HepG2 (cell line): ENCODE data around the gene ZNF582. TPM values are rescaled to one million over a fixed set of nuclear protein-coding genes. Genes with fewer than 3 reads are reported as not detected.

ENCODE experiments used
- ASH2L ChIP-seq: fragments of 300-600, 200-600 bp; sonication (generic); IDR thresholded peaks from 2 replicates; pipeline ENCODE4 v1.7.0; 2017; ENCODE audit warnings: low read depth, mild to moderate bottlenecking, moderate library complexity, mixed read lengths, low read length; ENCODE audit not compliant: insufficient read length
- CHD2 ChIP-seq: IDR thresholded peaks from 2 replicates; pipeline ENCODE4 v1.6.1; 2011; ENCODE audit warnings: low read depth, low read length, improper control_type of control experiment
- ELF1 ChIP-seq: sonication (generic); formaldehyde crosslinking; IDR thresholded peaks from 2 replicates; pipeline ENCODE4 v1.4.0; 2020; ENCODE audit warnings: missing genetic modification reagents
- GABPB1 ChIP-seq: IDR thresholded peaks from 2 replicates; pipeline ENCODE4 v1.6.1; 2016; ENCODE audit warnings: mild to moderate bottlenecking, missing genetic modification reagents, moderate library complexity, missing compliant biosample characterization
- HIVEP1 ChIP-seq: sonication (generic); formaldehyde crosslinking; IDR thresholded peaks from 2 replicates; pipeline ENCODE4 v1.4.0; 2020; ENCODE audit warnings: mild to moderate bottlenecking, missing genetic modification reagents
- HNRNPLL ChIP-seq: fragments of 200-400 bp; formaldehyde crosslinking; IDR thresholded peaks from 2 replicates; pipeline ENCODE4 v1.6.1; 2017; ENCODE audit warnings: mild to moderate bottlenecking, low read depth, low read length; ENCODE audit not compliant: poor library complexity, severe bottlenecking
- KLF13 ChIP-seq: sonication (generic); formaldehyde crosslinking; IDR thresholded peaks from 2 replicates; pipeline ENCODE4 v1.4.0; 2020; ENCODE audit warnings: mild to moderate bottlenecking, missing genetic modification reagents
- MED13 ChIP-seq: sonication (generic); formaldehyde crosslinking; IDR thresholded peaks from 2 replicates; pipeline ENCODE4 v1.5.0; 2020; ENCODE audit warnings: missing genetic modification reagents
- POGZ ChIP-seq: sonication (generic); formaldehyde crosslinking; IDR thresholded peaks from 2 replicates; pipeline ENCODE4 v1.4.0; 2020; ENCODE audit warnings: mild to moderate bottlenecking, missing genetic modification reagents
- PRPF4 ChIP-seq: fragments of 200-400 bp; formaldehyde crosslinking; IDR thresholded peaks from 2 replicates; pipeline ENCODE4 v1.6.1; 2016; ENCODE audit warnings: low read length, low read depth; ENCODE audit not compliant: poor library complexity, severe bottlenecking
- RAD21 ChIP-seq: fragments of 450-650 bp; formaldehyde crosslinking; IDR thresholded peaks from 2 replicates; pipeline ENCODE4 v1.5.0; 2020; ENCODE audit warnings: mild to moderate bottlenecking
- RXRA ChIP-seq: sonication (generic); formaldehyde crosslinking; IDR thresholded peaks from 2 replicates; pipeline ENCODE4 v1.5.1; 2020; ENCODE audit warnings: missing genetic modification reagents
- SRF ChIP-seq: IDR thresholded peaks from 2 replicates; pipeline ENCODE4 v1.6.1; 2011; ENCODE audit warnings: mild to moderate bottlenecking, low read depth, low read length, moderate library complexity
- SRSF1 ChIP-seq: fragments of 200-400 bp; formaldehyde crosslinking; optimal IDR thresholded peaks from 2 replicates; pipeline ENCODE3; 2017; ENCODE audit warnings: mild to moderate bottlenecking, low read depth, low read length, moderate library complexity
- ZMYM4 ChIP-seq: sonication (generic); formaldehyde crosslinking; IDR thresholded peaks from 2 replicates; pipeline ENCODE4 v1.8.1; 2023; ENCODE audit warnings: mild to moderate bottlenecking, missing genetic modification reagents
- ZNF251 ChIP-seq: sonication (generic); formaldehyde crosslinking; IDR thresholded peaks from 2 replicates; pipeline ENCODE4 v1.9.0; 2021; ENCODE audit warnings: mild to moderate bottlenecking, missing genetic modification reagents
- ZNF567 ChIP-seq: sonication (generic); formaldehyde crosslinking; IDR thresholded peaks from 2 replicates; pipeline ENCODE4 v1.8.1; 2023; ENCODE audit warnings: mild to moderate bottlenecking, missing genetic modification reagents, borderline replicate concordance
- ZNF569 ChIP-seq: sonication (generic); formaldehyde crosslinking; IDR thresholded peaks from 2 replicates; pipeline ENCODE4 v1.5.0; 2020; ENCODE audit warnings: mild to moderate bottlenecking, missing genetic modification reagents, moderate library complexity, borderline replicate concordance
- ZNF609 ChIP-seq: sonication (generic); formaldehyde crosslinking; IDR thresholded peaks from 2 replicates; pipeline ENCODE4 v1.4.0; 2020; ENCODE audit warnings: mild to moderate bottlenecking, missing genetic modification reagents, borderline replicate concordance
- polyA plus RNA-seq, 8 experiments: library from polyadenylated mRNA; depleted of rRNA in 3 of 8; stranded (reverse) in 7 of 8; unstranded in 1 of 8; fragments of >200 nt; fragmentation: Illumina TruSeq in 4 of 8; extraction: Trizol in 4 of 8; gene quantifications; 2 replicates each; pipeline versions ENCODE4 v1.2.1 to v1.2.3, GENCODE V29; 2011 to 2016; ENCODE audit warnings: low read depth in 4 of 8, missing spikeins in 1 of 8, mixed read lengths in 1 of 8; ENCODE audit not compliant: insufficient read depth in 1 of 8
- total RNA-seq, 5 experiments: library from RNA; depleted of rRNA; stranded (reverse); fragments of >200 nt; fragmentation: Illumina TruSeq; extraction: Trizol; gene quantifications; 2 replicates each; pipeline ENCODE4 v1.2.3, GENCODE V29; 2016; ENCODE audit warnings: low read depth in 1 of 5
- TF ChIP-seq, protein P1 (sequence below): IDR thresholded peaks from 2 replicates; pipeline ENCODE4 v1.6.1; 2012; ENCODE audit warnings: inconsistent platforms
- TF ChIP-seq, protein P2 (sequence below): IDR thresholded peaks from 2 replicates; pipeline ENCODE4 v1.6.1; 2018; ENCODE audit warnings: missing genetic modification reagents
- TF ChIP-seq, protein P3 (sequence below): sonication (generic); formaldehyde crosslinking; IDR thresholded peaks from 2 replicates; pipeline ENCODE4 v1.8.1; 2023; ENCODE audit warnings: mild to moderate bottlenecking, moderate library complexity, missing genetic modification reagents

The ZNF582 gene
- total and polyA plus RNA-seq, 2 of the 13 experiments (the other 11 are each of a cell fraction or from before 2014, with no cell fraction given) = 0.83 to 1.6 TPM

DNA sequence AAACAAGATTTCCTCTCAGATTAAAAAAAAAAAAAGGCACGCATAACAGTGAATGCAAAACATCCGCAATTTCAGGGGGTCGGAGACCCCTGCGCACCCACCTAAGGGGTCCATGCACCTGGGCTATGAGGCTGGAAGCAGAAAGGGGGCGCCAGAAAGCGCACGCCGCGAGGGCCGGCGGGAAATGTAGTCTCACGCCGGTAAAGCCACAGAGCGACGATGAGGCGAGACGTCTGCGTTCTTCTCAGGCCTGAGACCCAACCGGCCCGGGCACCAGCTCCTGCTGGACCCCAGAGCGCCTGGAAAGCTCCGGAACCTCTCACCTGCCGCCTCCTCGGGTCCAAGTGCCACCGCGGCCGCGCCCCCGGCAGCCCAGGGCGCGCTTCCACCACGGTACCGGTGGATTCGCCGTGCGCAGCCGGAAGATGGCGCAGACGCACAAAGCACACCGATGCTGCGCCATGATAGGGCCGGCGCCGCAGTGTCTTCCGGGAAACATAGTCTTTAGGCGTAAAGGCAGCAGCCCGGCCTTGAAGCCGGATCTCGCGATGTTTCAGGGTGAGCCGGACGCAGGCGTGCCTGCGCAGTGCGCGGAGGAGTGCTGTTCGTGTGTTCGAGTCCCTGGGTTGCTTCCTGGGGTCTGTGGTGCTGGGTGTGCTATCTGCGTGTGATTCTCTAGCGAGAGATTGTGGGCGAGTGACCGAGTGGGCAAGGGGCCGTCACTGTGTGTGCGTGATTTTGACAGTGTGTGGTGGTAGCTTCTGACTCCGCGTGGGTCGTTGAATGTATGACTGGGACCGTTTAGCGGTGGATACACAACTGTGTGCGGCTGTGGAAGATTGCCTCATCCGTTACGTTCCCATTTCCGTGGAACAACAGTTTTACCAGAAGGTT is at the start of gene ZNF582 (continued):
- TF ChIP-seq GABPB1 (CRISPR knock-in tag) = peak; percentile 91
- TF ChIP-seq RXRA (CRISPR knock-in tag) = 0 out of 2 replicates have a peak, but pooled peaks have one; percentile 17
- TF ChIP-seq, protein P1, sequence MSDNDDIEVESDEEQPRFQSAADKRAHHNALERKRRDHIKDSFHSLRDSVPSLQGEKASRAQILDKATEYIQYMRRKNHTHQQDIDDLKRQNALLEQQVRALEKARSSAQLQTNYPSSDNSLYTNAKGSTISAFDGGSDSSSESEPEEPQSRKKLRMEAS = peak; percentile 70
- peak; percentile 93 for TF ChIP-seq CHD2
- peak; percentile 80 for TF ChIP-seq ELF1 (CRISPR knock-in tag)
- no peak for TF ChIP-seq ZNF569
- TF ChIP-seq MED13 = no peak
- TF ChIP-seq POGZ (CRISPR knock-in tag) = peak; percentile 90
- TF ChIP-seq ZNF609 (CRISPR knock-in tag) = 0 out of 2 replicates have a peak, but pooled peaks have one; percentile 16
- TF ChIP-seq, protein P2, sequence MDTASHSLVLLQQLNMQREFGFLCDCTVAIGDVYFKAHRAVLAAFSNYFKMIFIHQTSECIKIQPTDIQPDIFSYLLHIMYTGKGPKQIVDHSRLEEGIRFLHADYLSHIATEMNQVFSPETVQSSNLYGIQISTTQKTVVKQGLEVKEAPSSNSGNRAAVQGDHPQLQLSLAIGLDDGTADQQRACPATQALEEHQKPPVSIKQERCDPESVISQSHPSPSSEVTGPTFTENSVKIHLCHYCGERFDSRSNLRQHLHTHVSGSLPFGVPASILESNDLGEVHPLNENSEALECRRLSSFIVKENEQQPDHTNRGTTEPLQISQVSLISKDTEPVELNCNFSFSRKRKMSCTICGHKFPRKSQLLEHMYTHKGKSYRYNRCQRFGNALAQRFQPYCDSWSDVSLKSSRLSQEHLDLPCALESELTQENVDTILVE = no peak
- TF ChIP-seq KLF13 (CRISPR knock-in tag) = no peak
- peak; percentile 50 for TF ChIP-seq ASH2L
- no peak for TF ChIP-seq PRPF4
- TF ChIP-seq, protein P3, sequence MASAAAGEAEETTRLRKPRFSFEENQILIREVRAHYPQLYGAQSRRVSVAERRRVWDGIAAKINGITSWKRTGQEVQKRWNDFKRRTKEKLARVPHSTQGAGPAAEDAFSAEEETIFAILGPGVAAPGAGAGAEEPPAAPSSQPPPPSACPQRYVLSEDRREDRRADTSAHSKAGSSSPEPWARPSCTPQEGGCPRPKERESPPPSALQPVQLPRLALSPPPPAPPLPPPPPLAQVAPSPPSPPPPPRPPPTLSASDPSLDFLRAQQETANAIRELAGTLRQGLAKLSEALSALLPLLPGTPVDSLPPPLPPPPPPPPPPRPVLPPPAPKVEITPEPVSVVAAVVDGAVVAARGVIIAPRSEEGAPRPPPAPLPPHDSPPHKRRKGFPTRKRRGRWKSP = 0 out of 2 replicates have a peak, but pooled peaks have one; percentile 38
- no peak for TF ChIP-seq ZNF567 (CRISPR knock-in tag)
- TF ChIP-seq ZNF251 (CRISPR knock-in tag) = 0 out of 2 replicates have a peak, but pooled peaks have one; percentile 29
- TF ChIP-seq HIVEP1 (CRISPR knock-in tag) = no peak
- TF ChIP-seq HNRNPLL = peak; percentile 88
- peak; percentile 97 for TF ChIP-seq ZMYM4 (CRISPR knock-in tag)
- TF ChIP-seq SRF = no peak
- TF ChIP-seq SRSF1 = peak; percentile 39
- TF ChIP-seq RAD21 (CRISPR knock-in tag) = peak; percentile 40; the same call in 1 of the 2 replicates
